ENCODE results near the gene LNX1. TPM values are rescaled to one million over a fixed set of nuclear protein-coding genes. Genes with fewer than 3 reads are reported as not detected.

LNX1 gene
- total and polyA plus RNA-seq, 9 donors, result 0.35 to 4.4 (median 1.5) TPM

GRCh38 chr4:53553486-53554210 is 37.6 kb downstream of the LNX1 start:
- H3K9me3 ChIP-seq, result no peaks in the 10 kb centered on the region
- TF ChIP-seq, protein P1, sequence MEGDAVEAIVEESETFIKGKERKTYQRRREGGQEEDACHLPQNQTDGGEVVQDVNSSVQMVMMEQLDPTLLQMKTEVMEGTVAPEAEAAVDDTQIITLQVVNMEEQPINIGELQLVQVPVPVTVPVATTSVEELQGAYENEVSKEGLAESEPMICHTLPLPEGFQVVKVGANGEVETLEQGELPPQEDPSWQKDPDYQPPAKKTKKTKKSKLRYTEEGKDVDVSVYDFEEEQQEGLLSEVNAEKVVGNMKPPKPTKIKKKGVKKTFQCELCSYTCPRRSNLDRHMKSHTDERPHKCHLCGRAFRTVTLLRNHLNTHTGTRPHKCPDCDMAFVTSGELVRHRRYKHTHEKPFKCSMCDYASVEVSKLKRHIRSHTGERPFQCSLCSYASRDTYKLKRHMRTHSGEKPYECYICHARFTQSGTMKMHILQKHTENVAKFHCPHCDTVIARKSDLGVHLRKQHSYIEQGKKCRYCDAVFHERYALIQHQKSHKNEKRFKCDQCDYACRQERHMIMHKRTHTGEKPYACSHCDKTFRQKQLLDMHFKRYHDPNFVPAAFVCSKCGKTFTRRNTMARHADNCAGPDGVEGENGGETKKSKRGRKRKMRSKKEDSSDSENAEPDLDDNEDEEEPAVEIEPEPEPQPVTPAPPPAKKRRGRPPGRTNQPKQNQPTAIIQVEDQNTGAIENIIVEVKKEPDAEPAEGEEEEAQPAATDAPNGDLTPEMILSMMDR (IDR thresholded peaks at IDR 0.05), result no peak
- TF ChIP-seq EP300 (IDR thresholded peaks at IDR 0.05), result no peak
- no peak for TF ChIP-seq POLR2A (IDR thresholded peaks at IDR 0.05)
- H3K4me1 ChIP-seq (ENCODE audit: insufficient read depth), result no peaks in the 10 kb centered on the region
- WGBS, 3 donors, result 93 to 97% (median 94%) methylated on average over 9 of the region's 9 CpGs
- no peaks in the 10 kb centered on the region for H3K27me3 ChIP-seq
- H3K27ac ChIP-seq, result no peak overlapping the region
- H3K36me3 ChIP-seq, result no peaks in the 10 kb centered on the region
- DNase-seq, result no peak
- intact Hi-C loops (cut with DNase I), result no loop called here
- H3K4me3 ChIP-seq, result no peak overlapping the region

GRCh38 chr4:53552711-53553110 is 38.6 kb downstream of the LNX1 start:
- TF ChIP-seq, protein P1 (IDR thresholded peaks at IDR 0.05), result no peak
- TF ChIP-seq POLR2A (IDR thresholded peaks at IDR 0.05) (no peak), EP300 (IDR thresholded peaks at IDR 0.05) (no peak)
- intact Hi-C loops (cut with DNase I), result no loop called here

DNA sequence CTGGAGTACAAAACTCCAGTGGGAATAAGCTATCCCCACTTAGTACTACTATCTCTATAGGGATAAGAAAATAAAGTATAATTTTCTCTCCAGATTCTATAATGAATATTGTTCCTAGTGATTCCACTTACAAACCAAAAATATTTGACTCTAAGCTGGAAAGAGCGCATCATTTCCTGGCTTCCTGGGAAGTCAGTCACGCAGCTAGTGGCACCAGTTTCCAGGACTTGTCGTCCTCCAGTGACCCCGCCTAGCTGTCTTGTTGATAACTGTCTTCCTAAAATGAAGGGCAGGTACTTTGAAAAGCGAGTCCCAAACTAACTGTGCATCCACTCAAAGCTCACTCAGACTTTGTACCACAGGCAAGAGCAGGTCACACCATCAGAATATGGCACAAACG is 39.3 kb downstream of the LNX1 start:
- no peak for DNase-seq
- TF ChIP-seq EP300 (IDR thresholded peaks at IDR 0.05), result no peak
- TF ChIP-seq, protein P1 (IDR thresholded peaks at IDR 0.05), result no peak
- no peak for TF ChIP-seq POLR2A (IDR thresholded peaks at IDR 0.05)
- H3K36me3 ChIP-seq, result no peaks in the 10 kb centered on the region
- no peaks in the 10 kb centered on the region for H3K9me3 ChIP-seq
- H3K4me1 ChIP-seq (ENCODE audit: insufficient read depth), result no peaks in the 10 kb centered on the region
- WGBS, 3 donors, result 89 to 92% (median 90%) methylated on average over 6 of the region's 6 CpGs
- no peak overlapping the region for H3K4me3 ChIP-seq
- no peak overlapping the region for H3K27ac ChIP-seq
- intact Hi-C loops (cut with DNase I), result no loop called here
- no peaks in the 10 kb centered on the region for H3K27me3 ChIP-seq

More at GRCh38 chr4:53552711-53553110, 38.6 kb downstream of the LNX1 start:
- H3K27me3 ChIP-seq, result no peaks in the 10 kb centered on the region
- no peak for DNase-seq
- no peaks in the 10 kb centered on the region for H3K4me1 ChIP-seq (ENCODE audit: insufficient read depth)
- H3K9me3 ChIP-seq, result no peaks in the 10 kb centered on the region
- no peak overlapping the region for H3K4me3 ChIP-seq
- no peak overlapping the region for H3K27ac ChIP-seq
- 92 to 97% (median 96%) methylated on average over 3 of the region's 3 CpGs for WGBS, 3 donors
- no peaks in the 10 kb centered on the region for H3K36me3 ChIP-seq

DNA sequence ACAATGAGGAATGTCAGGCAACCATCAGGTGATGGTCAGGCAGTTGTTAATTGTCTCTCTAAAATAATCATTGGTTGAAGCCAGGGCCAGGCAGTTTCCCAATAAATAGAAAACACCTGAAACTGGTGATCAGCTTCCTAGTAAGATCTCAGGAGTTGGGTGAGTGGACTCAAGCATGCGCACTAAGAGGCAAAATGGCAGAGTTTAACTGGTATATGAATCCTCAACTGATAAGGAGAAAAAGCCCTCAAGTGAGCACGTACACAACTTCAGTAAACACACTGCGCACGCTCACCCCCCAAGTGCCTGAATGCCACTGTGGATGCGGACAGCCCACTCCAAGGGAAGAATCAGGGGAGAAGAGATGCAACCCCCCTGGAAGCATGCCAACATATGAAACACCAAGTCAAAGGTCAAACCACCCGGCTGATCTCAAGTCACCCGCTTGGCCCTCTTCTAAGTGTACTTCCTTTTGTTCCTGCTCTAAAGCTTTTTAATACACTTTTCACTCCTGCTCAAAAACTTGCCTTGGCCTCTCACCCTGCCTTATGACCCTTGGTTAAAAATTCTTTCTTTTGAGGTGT is 39.9 kb downstream of the LNX1 start:
- DNase-seq, result no peak
- Histone ChIP-seq H3K4me3 (no peak overlapping the region), H3K36me3 (no peaks in the 10 kb centered on the region), H3K27ac (no peak overlapping the region), H3K9me3 (no peaks in the 10 kb centered on the region), H3K4me1 (ENCODE audit: insufficient read depth) (no peaks in the 10 kb centered on the region), H3K27me3 (no peaks in the 10 kb centered on the region)
- 84 to 90% (median 88%) methylated on average over 7 of the region's 7 CpGs for WGBS, 3 donors
- intact Hi-C loops (cut with DNase I), result no loop called here
- no peak for TF ChIP-seq EP300 (IDR thresholded peaks at IDR 0.05)
- TF ChIP-seq, protein P1 (IDR thresholded peaks at IDR 0.05), result no peak
- TF ChIP-seq POLR2A (IDR thresholded peaks at IDR 0.05), result no peak
